Endothelial cell of umbilical vein (primary cell): Measurements from ENCODE around the gene TRIM7.

Experiments used
- CTCF ChIP-seq, 2 donors: IDR thresholded peaks; 1 replicate in 1 of 2; 2 replicates in 1 of 2; pipeline ENCODE4 v1.5.1; 2011; ENCODE audit warnings: low read length in 2 of 2, mild to moderate bottlenecking in 2 of 2, moderate library complexity in 2 of 2, control low read depth in 1 of 2, inconsistent platforms in 1 of 2, low read depth in 1 of 2; ENCODE audit not compliant: insufficient read depth in 1 of 2; ENCODE audit errors: extremely low read depth in 1 of 2
- EZH2 ChIP-seq: IDR thresholded peaks from 2 replicates; pipeline ENCODE4 v1.6.1; 2012; ENCODE audit warnings: borderline replicate concordance, low read depth, mild to moderate bottlenecking, moderate library complexity, low read length, inconsistent platforms; ENCODE audit not compliant: severe bottlenecking
- JUN ChIP-seq: IDR thresholded peaks from 2 replicates; pipeline ENCODE4 v1.6.1; 2011; ENCODE audit warnings: borderline replicate concordance, low read depth; ENCODE audit not compliant: insufficient read length, insufficient read depth
- MAX ChIP-seq: IDR thresholded peaks from 2 replicates; pipeline ENCODE4 v1.6.1; 2011; ENCODE audit not compliant: insufficient read depth, insufficient read length
- POLR2A ChIP-seq: IDR thresholded peaks from 2 replicates; pipeline ENCODE4 v1.6.1; 2012; ENCODE audit warnings: low read depth, mild to moderate bottlenecking, control low read depth, low read length
- POLR2AphosphoS5 ChIP-seq: IDR thresholded peaks from 2 replicates; pipeline ENCODE4 v1.6.1; 2012; ENCODE audit warnings: low read depth, mild to moderate bottlenecking, control low read depth, low read length, moderate library complexity; ENCODE audit not compliant: insufficient read depth

- TF ChIP-seq CTCF (IDR thresholded peaks at IDR 0.05; ENCODE audit: extremely low read depth in 1 of 2, insufficient read depth in 1 of 2, low read depth in 1 of 2, low read length in 2 of 2) = no peak
- no peak for TF ChIP-seq JUN
- no peak for TF ChIP-seq MAX
- no peak for TF ChIP-seq POLR2AphosphoS5
- no peak for TF ChIP-seq EZH2
- TF ChIP-seq POLR2A = no peak
Observed at GRCh38 chr5:181231432-181231831, 26.4 kb upstream of the TRIM7 start.
